OCI-LY1 (cell line): ENCODE measurements around the gene SAFB.

Experiments
- EZH2 ChIP-seq: fragments of 200-600 bp; sonication (generic), shearing (Covaris generic); IDR thresholded peaks from 2 replicates; pipeline ENCODE4 v1.8.0; 2017; ENCODE audit warnings: borderline replicate concordance, mixed run types, mild to moderate bottlenecking, antibody characterized with exemption, low read length, moderate library complexity, mixed read lengths
- TF ChIP-seq, protein P1 (sequence below): fragments of 200-600 bp; sonication (generic), shearing (Covaris generic); IDR thresholded peaks from 2 replicates; pipeline ENCODE4 v1.5.1; 2017; ENCODE audit warnings: mild to moderate bottlenecking, antibody characterized with exemption, low read length, moderate library complexity, mixed read lengths

DNA sequence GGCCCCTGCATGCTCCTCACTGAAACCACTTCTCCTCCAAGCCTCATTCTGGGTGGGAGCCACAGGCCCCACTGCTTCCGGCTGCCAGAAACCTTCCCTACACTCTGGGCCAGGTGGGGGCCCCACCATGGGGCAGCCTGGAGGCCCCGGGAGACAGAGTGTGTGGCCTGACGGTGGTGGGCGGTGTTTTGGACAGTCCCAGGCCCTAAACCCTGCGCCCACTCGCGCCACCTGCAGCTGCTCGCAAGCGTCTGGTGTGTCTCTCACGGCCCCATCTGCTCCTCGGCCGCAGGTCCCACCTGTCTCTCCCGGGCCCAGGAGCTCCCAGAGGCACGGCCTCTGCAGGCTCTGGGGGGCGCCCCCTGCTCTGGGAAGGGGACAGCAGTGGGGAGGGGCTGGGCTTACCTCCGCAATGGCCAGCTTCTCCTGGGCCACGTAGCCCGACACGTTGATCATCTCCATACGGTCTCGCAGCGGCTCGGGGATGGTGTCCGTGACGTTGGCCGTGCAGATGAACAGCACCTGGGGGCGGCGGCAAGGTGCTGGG is 72.8 kb downstream of the SAFB start:
- TF ChIP-seq, protein P1, sequence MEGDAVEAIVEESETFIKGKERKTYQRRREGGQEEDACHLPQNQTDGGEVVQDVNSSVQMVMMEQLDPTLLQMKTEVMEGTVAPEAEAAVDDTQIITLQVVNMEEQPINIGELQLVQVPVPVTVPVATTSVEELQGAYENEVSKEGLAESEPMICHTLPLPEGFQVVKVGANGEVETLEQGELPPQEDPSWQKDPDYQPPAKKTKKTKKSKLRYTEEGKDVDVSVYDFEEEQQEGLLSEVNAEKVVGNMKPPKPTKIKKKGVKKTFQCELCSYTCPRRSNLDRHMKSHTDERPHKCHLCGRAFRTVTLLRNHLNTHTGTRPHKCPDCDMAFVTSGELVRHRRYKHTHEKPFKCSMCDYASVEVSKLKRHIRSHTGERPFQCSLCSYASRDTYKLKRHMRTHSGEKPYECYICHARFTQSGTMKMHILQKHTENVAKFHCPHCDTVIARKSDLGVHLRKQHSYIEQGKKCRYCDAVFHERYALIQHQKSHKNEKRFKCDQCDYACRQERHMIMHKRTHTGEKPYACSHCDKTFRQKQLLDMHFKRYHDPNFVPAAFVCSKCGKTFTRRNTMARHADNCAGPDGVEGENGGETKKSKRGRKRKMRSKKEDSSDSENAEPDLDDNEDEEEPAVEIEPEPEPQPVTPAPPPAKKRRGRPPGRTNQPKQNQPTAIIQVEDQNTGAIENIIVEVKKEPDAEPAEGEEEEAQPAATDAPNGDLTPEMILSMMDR: no peak
- no peak for TF ChIP-seq EZH2
